Hepatocyte (in vitro differentiated cells): ENCODE measurements around the gene UGT1A6.

ENCODE experiments used
- CTCF ChIP-seq: fragments of 200-600 bp; sonication (generic); IDR thresholded peaks from 2 replicates; pipeline ENCODE4 v1.5.1; 2016; ENCODE audit warnings: antibody characterized with exemption, mild to moderate bottlenecking; ENCODE audit not compliant: poor library complexity
- EZH2 ChIP-seq: fragments of 200-600 bp; sonication (generic); IDR thresholded peaks from 2 replicates; pipeline ENCODE4 v1.6.1; 2016; ENCODE audit warnings: antibody characterized with exemption, mild to moderate bottlenecking, borderline replicate concordance
- EZH2phosphoT487 ChIP-seq: fragments of 200-600 bp; sonication (generic); IDR thresholded peaks from one replicate; pipeline ENCODE4 v1.6.1; 2018; ENCODE audit warnings: antibody characterized with exemption, mild to moderate bottlenecking, low read depth, moderate library complexity; ENCODE audit not compliant: unreplicated experiment, severe bottlenecking

- TF ChIP-seq CTCF (no peak), EZH2phosphoT487 (no peak), EZH2 (no peak)
Measured at GRCh38 chr2:233673896-233674295, 18.8 kb upstream of the UGT1A6 start.
